Neural crest cell (in vitro differentiated cells): ENCODE measurements around the gene UTRN. TPM values are rescaled to one million over a fixed set of nuclear protein-coding genes. Genes with fewer than 3 reads are reported as not detected.

Experiments used
- DNase-seq: peaks from one replicate; pipeline ENCODE4 v3.0.0; 2021; ENCODE audit warnings: low read depth, mixed read lengths, low spot score
- H3K27ac Mint-ChIP-seq: one replicate; pipeline ENCODE4 v1.8.0; 2021; ENCODE audit warnings: mild to moderate bottlenecking, mixed read lengths; ENCODE audit not compliant: unreplicated experiment
- H3K27me3 Mint-ChIP-seq: 2 replicates; pipeline ENCODE4 v1.8.0; 2021; ENCODE audit warnings: low read depth, mild to moderate bottlenecking, mixed read lengths
- H3K36me3 Mint-ChIP-seq: 2 replicates; pipeline ENCODE4 v1.8.0; 2021; ENCODE audit warnings: low read depth, mild to moderate bottlenecking, mixed read lengths
- H3K4me1 Mint-ChIP-seq: 2 replicates; pipeline ENCODE4 v1.8.0; 2021; ENCODE audit warnings: mixed read lengths
- H3K4me3 Mint-ChIP-seq: one replicate; pipeline ENCODE4 v1.8.0; 2021; ENCODE audit warnings: mild to moderate bottlenecking, mixed read lengths
- H3K9me3 Mint-ChIP-seq: 2 replicates; pipeline ENCODE4 v1.8.0; 2021; ENCODE audit warnings: mixed read lengths
- CTCF ChIP-seq: fragments of 200-600 bp; sonication (generic); conservative IDR thresholded peaks from 2 replicates; pipeline ENCODE4 v1.5.0; 2021; ENCODE audit warnings: antibody characterized with exemption, mild to moderate bottlenecking
- total RNA-seq: library from RNA; stranded (reverse); gene quantifications from 2 replicates; pipeline ENCODE4 v1.2.1, GENCODE V29; 2021

UTRN gene
- total RNA-seq, 1 donor from 2014 or later: 74.0 TPM

GRCh38 chr6:144264270-144265060 is 20.7 kb upstream of the UTRN start:
- H3K4me1 Mint-ChIP-seq: peaks cover 27% of the 10 kb centered on the region
- no peaks in the 10 kb centered on the region for H3K27me3 Mint-ChIP-seq
- H3K27ac Mint-ChIP-seq: peak overlapping the region; percentile 95
- H3K4me3 Mint-ChIP-seq: peak overlapping the region; percentile 45
- peaks cover 5% of the 10 kb centered on the region for H3K9me3 Mint-ChIP-seq
- DNase-seq: no peak
- TF ChIP-seq CTCF: no peak
- H3K36me3 Mint-ChIP-seq: peaks cover 4% of the 10 kb centered on the region

GRCh38 chr6:144265061-144265357 is 20.1 kb upstream of the UTRN start:
- no peak for DNase-seq
- no peaks in the 10 kb centered on the region for H3K27me3 Mint-ChIP-seq
- H3K9me3 Mint-ChIP-seq: peaks cover 5% of the 10 kb centered on the region
- H3K27ac Mint-ChIP-seq: peak overlapping the region; percentile 95
- no peak for TF ChIP-seq CTCF
- peaks cover 4% of the 10 kb centered on the region for H3K36me3 Mint-ChIP-seq
- peak overlapping the region; percentile 45 for H3K4me3 Mint-ChIP-seq
- H3K4me1 Mint-ChIP-seq: peaks cover 27% of the 10 kb centered on the region

- DNase-seq: no peak
- no peak overlapping the region for H3K27ac Mint-ChIP-seq
- peak overlapping the region; percentile 36 for H3K4me3 Mint-ChIP-seq
- H3K4me1 Mint-ChIP-seq: peaks cover 27% of the 10 kb centered on the region
- H3K9me3 Mint-ChIP-seq: peaks cover 9% of the 10 kb centered on the region
- peaks cover 7% of the 10 kb centered on the region for H3K36me3 Mint-ChIP-seq
- H3K27me3 Mint-ChIP-seq: no peaks in the 10 kb centered on the region
- TF ChIP-seq CTCF: no peak
Measured at GRCh38 chr6:144265390-144265789, 19.7 kb upstream of the UTRN start.

GRCh38 chr6:144266091-144266649 is 19.0 kb upstream of the UTRN start:
- Mint-ChIP-seq H3K27ac (peak overlapping the region; percentile 88), H3K36me3 (peaks cover 11% of the 10 kb centered on the region), H3K4me1 (peaks cover 27% of the 10 kb centered on the region), H3K27me3 (no peaks in the 10 kb centered on the region), H3K9me3 (peaks cover 13% of the 10 kb centered on the region), H3K4me3 (no peak overlapping the region)
- no peak for DNase-seq
- TF ChIP-seq CTCF: no peak

GRCh38 chr6:144268794-144269349 is 16.3 kb upstream of the UTRN start:
- TF ChIP-seq CTCF: no peak
- Mint-ChIP-seq H3K4me1 (peaks cover 26% of the 10 kb centered on the region), H3K27me3 (no peaks in the 10 kb centered on the region), H3K9me3 (peaks cover 15% of the 10 kb centered on the region), H3K27ac (no peak overlapping the region), H3K36me3 (peaks cover 9% of the 10 kb centered on the region), H3K4me3 (no peak overlapping the region)
- no peak for DNase-seq
